RPMI7951 (cell line): ENCODE results near the gene XPR1. TPM values are rescaled to one million over a fixed set of nuclear protein-coding genes. Genes with fewer than 3 reads are reported as not detected.

Experiments
- DNase-seq: peaks from one replicate; pipeline ENCODE4 v3.0.0-alpha.2; 2012; ENCODE audit warnings: low read depth
- total RNA-seq: library from RNA; depleted of rRNA; stranded (reverse); fragments of >200 nt; shearing (Covaris generic); gene quantifications from 2 replicates; pipeline ENCODE4 v1.2.3, GENCODE V29; 2014

Gene XPR1
- total RNA-seq, 1 experiment from 2014 or later: 20.3 TPM

GRCh38 chr1:180889325-180889724 lies 257.5 kb downstream of the XPR1 start:
- no peak for DNase-seq

DNA sequence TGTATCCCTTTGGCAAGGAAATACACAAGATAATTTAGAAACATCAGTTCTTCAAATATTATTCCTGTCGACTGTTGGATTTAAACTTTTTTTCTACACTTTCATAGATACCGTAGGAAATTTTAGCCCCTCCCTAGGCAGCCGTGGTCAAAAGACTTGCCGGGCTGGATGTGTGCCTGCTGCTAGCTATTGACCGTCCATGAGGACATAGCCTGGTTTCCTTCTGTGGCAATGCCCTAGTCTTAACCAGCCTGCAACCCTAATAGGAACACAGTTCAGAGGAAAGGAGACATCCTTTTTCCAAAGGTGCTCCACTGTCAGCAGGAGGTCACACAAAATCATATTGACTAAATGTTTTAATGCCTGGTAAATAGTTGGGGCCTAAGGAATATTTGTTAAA lies 260.4 kb downstream of the XPR1 start:
- DNase-seq: no peak

- no peak for DNase-seq
These were observed 260.9 kb downstream of the XPR1 start for GRCh38 chr1:180892675-180893074.

DNA sequence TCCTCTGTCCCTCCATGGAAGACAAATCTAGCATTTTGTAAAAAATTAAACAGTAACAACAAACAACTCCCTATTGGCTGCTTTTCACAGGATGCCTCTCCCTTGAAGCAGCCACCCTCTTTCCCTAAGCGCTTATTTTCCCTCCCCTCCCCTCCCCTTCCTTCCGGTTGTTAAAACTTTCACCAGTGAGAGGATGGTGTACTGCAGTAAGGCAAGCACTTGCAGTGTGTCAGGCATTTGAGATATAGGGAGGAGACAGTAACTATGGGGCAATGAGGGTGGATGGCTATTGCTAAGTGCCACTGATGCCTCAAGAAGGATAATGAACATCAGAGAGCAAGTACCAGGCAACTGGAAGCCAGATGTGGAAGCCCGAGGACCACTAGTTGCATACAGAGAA lies 261.8 kb downstream of the XPR1 start:
- DNase-seq: no peak

DNA sequence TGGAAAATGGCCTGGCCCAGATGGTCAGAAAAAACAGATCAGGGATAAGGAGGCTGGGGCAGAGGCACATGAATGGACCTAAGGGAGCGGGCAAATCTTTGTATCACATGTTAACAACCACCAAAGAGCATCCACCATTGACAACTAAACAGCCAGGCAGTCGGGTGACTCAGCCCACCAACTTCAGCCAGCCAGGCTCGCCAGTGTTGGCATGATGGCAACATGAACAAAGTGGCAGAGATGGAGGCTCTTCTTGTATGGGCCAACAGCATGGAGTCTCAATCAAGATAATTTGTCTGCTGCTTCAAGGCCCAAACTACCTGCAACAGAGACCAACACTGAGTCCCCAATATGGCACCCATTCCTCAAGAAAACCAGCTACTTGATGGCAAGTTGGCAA lies 264.3 kb downstream of the XPR1 start:
- DNase-seq: no peak

GRCh38 chr1:180898441-180899219 lies 266.8 kb downstream of the XPR1 start:
- DNase-seq: no peak

- DNase-seq: no peak
These were observed 267.4 kb downstream of the XPR1 start for GRCh38 chr1:180899262-180899661.

GRCh38 chr1:180901076-180901990 lies 269.5 kb downstream of the XPR1 start:
- no peak for DNase-seq

DNA sequence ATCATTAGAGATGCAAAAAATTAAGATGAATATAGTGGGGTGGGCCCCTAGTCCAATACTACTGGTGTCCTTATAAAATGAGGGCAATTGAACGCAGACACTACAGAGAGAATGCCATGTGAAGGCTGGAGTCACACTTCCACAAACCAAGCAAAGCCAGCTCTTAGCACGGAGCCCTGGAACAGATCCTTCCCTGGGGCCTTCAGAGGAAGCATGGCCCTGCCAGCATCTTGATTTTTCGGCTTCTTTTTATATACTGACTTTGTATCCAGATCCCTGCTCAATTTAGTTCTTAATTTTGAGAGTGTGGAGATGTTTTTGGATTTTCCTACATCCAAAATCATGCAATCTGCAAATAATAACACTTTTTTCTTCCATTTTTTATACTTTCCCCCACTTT lies 270.7 kb downstream of the XPR1 start:
- no peak for DNase-seq

- no peak for DNase-seq
These were observed 274.1 kb downstream of the XPR1 start for GRCh38 chr1:180905927-180906326.

- no peak for DNase-seq
These were observed 274.7 kb downstream of the XPR1 start for GRCh38 chr1:180906511-180906910.

DNA sequence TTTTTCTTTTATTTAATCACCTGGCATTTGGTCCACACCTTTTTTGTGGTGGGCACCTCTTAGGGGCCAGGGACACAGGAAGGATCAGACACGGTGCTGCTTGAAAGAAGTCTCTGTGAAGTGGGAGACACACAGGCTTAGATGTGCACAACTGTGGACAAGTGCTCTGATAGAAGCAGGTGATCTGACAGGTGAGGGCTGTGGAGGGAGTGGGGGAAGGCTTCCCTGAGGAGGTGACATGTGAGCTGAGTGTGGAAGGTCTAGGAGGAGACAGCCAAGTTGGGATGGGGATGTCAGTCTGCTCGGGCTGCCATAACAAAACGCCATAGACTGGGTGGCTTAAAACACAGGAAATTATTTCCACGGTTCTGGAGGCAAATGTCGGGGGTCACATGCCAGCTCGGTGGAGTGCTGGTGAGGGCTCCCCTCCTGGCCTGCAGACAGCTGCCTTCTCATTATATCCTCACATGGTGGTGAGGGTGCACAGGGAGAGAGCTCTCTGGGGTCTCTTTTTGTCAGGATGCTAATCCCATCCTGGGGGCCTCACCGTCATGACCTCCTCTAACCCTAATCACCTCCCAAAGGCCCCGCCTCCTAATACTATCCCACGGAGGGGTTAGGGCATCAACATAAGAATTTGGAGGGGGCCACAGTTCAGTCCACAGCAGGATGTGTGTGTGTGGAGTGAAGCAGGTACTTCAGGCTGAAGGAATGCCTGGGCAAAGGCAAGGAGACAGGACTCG lies 275.7 kb downstream of the XPR1 start:
- DNase-seq: no peak

GRCh38 chr1:180908074-180908765 lies 276.4 kb downstream of the XPR1 start:
- no peak for DNase-seq

DNA sequence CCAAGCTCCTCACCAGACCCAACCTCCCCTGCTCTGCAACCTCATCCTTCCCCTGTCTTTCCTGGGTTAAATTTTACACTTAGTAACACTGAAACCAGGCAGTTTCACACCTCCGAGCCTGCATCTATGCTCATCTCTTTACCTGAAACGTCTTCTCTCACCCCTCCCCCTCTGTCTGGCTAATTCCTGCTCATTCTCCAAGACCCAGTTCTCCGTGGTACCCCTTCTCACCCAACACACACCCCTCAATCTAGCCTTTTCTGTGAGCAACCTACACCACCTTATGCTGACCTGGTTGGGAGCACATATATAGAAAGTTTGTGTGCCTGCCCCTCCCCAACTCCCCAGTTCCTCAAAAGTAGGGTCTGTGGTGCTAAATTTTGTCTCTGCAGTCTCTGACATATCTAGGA lies 277.2 kb downstream of the XPR1 start:
- DNase-seq: no peak

DNA sequence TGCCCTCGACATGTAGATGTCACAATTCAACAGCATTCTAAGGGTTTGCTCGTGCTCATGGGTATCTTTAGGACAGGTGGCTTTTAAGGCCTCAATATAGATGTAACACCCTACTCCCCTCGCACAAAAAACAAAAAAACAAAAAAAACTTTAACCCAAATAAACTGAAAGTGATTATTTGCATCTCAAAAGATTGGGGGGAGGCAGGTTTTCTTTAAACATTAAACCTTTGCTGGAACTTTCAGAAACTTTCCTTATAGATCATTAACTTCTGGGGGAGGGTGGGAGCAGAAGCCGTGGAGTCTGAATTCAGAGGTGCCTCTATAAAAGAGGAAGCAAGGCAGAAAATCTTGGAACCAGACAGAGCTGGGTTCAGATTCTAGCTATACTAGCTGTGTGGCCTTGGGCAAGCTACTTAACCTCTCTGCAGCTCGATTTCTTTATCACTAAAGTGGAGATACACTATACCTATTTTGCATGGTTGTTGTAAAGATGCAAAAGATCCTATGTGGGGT lies 277.7 kb downstream of the XPR1 start:
- DNase-seq: no peak

GRCh38 chr1:180911640-180912191 lies 279.9 kb downstream of the XPR1 start:
- DNase-seq: peak; percentile 19

DNA sequence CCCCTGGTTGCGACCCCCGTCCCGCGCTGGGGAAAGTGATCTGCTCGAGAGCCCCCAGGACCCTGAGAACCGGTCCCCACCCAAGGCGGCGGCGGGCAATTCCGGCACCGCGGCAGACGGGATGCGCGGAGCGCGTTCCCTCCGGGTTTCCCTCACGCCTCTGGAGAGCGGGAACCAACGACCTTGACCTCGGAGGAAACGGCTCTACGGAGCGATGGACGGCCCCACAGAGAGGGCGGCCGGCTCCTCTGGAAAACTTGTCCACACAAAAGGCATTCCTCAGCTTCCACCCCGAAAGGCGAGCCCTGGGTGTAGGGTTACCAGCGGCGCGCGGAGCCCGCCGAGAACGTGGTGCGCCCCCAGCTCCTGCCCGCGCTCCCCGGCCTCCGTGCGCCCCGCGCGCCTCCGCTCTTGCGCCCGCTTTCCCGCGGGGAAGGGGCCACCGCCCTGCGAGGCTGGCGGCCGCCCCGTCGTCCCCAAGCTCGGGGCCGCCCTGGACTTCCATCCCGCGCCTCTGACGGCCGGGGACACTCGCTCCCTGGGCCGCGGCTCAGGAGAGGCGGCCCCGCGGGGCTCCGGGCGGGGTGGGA lies 280.5 kb downstream of the XPR1 start:
- DNase-seq: peak; percentile 45

DNA sequence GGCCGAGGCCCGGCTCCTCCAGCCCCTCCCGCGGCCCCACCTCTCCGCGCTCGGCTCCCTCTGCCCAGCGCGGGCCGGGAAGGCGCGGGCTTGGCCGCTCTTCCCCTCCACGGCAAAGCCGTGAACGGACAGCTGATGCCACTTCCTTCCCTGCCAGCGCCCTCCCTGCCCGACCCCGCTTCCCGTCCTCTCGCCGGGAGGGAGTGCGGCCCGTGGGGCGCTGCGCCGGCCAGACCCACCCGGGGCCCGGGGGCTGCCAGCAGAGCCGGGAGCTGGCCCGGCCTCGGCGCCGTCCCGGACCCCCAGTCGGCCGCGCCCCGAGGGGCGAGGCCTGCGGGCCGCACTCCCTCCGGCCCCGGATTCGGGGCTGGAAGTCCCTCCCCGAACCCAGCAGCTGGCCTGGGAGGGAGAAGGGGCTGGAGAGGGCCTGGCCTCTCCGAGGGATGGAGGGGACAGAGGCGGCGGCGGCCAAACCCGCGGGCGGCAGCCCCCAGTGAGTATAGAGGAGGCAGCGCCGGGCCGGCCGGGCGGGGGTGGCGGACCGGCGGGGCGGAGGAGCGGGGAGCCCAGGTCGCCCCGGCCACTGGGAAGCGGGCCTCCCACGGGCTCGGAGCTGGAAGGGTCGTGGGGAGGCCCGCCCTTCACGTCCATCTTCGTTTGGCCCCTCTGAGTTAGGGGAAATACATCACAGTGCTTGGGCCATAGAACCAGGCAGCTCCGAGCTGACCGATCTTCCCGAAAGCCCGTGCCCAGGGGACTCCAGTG lies 281.2 kb downstream of the XPR1 start, which contains the start of gene KIAA1614:
KIAA1614 (plus strand) TSS at position 97 of the 765 bp plus-strand sequence; CDS start at position 444, 347 bp downstream.
- DNase-seq: peak; percentile 59

- DNase-seq: no peak
These were observed 283.7 kb downstream of the XPR1 start for GRCh38 chr1:180915426-180915965.
